Mucosa of gallbladder (tissue), 1 donor: Measurements from ENCODE around the gene PRR36. TPM values are rescaled to one million over a fixed set of nuclear protein-coding genes. Genes with fewer than 3 reads are reported as not detected.

Source experiments
- DNase-seq: peaks from one replicate; pipeline ENCODE4 v3.0.0-alpha.2; 2020; ENCODE audit warnings: low spot score
- total RNA-seq: library from RNA; stranded (reverse); gene quantifications from one replicate; pipeline ENCODE4 v1.2.1, GENCODE V29; 2021
- donor health status: DM: no; HTN: no; CAD: no.

The PRR36 gene
- total RNA-seq, 1 donor from 2014 or later: 1.6 TPM

GRCh38 chr19:7846155-7846646 lies 28.0 kb downstream of the PRR36 start:
- DNase-seq: no peak

- DNase-seq: no peak
These were observed 28.6 kb downstream of the PRR36 start for GRCh38 chr19:7845390-7846154.

DNA sequence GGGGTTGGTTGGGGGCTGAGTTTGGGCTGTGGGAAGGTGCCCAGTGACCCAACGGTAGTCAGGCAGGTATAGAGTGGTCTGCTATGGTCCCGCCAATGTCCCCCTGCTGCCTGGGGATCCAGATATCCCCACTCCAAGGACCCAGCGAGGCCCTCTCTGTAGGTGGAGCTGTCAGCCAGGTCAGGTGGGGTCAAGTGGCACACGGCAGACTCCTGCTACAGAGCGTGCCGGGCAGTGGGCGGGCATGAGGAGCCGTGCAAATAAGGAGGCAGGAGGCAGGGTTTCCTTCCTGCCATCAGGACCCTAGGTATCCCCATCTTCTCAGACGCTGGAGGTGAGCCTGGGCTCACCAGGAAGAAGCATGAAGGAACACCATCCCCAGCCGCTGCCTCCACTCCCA lies 29.2 kb downstream of the PRR36 start:
- no peak for DNase-seq

DNA sequence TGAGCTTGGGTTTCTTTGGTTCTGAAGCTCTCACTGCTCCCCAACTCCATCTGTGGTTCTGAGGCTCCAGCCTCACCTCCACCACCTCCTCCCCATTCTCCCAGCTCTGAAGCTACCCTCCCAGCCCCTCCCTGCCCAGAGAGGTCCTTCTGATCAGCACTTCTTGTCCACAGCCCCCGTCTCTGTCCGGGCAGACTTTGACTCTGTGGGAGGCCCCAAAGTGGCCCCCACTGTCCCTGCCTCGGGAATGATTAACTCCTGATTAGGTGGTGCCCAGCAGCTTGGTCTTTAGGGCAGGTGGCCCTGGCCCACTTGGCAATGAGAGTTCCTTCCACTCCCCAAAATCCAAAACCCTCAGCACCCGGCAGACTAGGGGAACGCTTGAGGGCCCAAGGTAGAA lies 29.8 kb downstream of the PRR36 start:
- DNase-seq: no peak

GRCh38 chr19:7843521-7843920 lies 30.7 kb downstream of the PRR36 start:
- no peak for DNase-seq

GRCh38 chr19:7842661-7843294 lies 31.4 kb downstream of the PRR36 start:
- DNase-seq: no peak

GRCh38 chr19:7841751-7842660 lies 32.2 kb downstream of the PRR36 start:
- no peak for DNase-seq

GRCh38 chr19:7840629-7841028 lies 33.6 kb downstream of the PRR36 start:
- DNase-seq: no peak

- DNase-seq: no peak
These were observed 34.7 kb downstream of the PRR36 start for GRCh38 chr19:7839476-7839875.

DNA sequence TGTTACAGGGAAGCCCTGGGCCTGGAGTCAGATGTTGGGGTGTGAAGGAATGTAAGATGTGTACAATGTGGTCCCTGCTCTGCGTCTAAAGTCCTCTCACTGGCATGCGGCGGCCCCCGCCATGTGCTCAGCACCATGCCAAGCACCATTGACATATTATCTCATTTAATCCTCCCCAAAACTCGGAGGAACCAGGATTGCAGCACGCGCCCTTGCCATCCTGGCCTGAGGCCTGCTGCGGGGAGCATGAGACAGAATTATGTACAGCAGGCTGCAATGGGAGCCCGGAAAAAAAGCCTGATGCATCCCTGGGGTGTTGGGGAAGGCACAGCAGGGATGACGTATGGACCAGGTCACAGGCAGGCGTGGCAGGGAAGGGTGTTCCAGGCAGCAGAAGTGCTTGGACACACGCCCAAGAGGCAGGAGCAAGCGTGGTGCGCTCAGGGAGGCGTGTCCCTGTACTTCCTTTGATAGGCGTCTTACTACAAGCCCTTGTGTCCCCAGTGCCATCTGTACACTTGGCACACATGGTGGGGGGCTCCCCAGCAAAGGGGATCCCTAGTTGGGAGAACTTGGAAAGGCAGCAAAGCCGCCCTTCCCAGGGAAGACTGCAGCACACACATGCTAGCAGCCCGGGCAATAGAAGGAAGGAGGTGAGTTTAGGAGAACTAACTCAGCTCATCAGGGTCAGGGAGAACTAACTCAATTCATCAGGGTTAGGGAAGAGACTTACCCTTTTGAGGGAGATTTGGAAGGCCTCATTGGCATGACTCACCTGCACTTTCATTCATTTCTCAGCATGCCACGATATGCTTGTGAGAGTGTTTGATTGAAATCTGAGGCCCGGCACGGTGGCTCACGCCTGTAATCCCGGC lies 40.7 kb downstream of the PRR36 start:
- peak; percentile 83 for DNase-seq

DNA sequence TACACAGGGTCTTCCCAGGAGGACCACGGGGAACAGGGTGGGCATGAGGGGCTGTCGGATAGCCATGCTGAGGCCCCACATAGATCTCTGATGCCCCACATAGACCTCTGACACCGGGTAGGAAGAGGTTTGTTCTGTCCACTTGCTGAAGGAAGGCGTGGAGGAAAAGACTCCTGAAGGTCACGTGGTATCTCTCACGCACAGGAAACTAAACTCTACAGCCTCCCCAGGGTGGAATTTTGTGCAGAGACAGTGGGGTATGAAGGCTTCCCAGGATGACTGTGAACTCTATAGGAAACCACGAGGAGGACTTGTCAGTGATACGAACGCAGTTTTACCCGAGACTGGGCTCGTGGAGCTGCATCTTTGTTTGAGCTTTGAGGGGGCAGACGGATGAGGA lies 41.4 kb downstream of the PRR36 start:
- DNase-seq: no peak

- no peak for DNase-seq
These were observed 42.2 kb downstream of the PRR36 start for GRCh38 chr19:7832009-7832408.

GRCh38 chr19:7831452-7831851 lies 42.7 kb downstream of the PRR36 start:
- DNase-seq: no peak

- DNase-seq: no peak
These were observed 43.4 kb downstream of the PRR36 start for GRCh38 chr19:7830823-7831222.

GRCh38 chr19:7830272-7830771 lies 43.9 kb downstream of the PRR36 start:
- no peak for DNase-seq

DNA sequence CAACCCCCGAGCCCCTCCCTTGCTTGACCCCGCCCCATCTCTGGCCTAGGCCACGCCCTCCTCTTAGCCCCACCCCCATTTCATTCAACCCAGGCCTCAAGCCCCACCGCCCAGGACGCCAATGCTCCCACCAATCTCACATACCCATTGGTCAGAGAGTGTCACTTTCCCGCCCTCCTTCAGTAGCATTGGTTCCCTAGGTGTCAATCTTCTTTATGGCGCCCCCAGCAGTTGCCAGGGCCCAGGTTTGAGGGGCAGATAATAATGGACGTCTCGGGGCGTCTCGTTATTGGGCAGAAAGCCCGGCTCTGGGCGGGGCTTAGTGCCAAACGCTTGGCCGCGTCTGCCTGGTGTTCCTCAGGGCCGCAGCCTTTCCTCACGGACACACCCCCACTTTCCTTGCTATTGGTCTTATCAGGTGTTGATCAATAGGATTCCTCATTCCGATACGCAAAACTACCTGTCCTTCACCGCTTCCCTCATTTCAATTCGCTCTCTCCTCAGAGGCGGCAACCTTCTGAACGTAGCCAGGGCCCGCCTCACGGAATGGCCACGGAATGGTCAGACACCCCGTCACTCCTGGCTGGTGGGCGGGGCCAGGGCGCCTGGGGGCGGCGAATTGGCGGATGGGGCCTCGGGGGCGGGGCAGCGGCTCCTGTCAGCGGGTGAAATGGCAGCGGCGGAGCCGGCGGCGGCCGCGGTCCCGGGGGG lies 44.5 kb downstream of the PRR36 start, which contains the start of gene EVI5L:
Gene EVI5L (plus strand): TSS at position 658 of the 711 bp plus-strand sequence. CDS start 16,325 bp downstream, outside the sequence.
- DNase-seq: peak; percentile 99

DNA sequence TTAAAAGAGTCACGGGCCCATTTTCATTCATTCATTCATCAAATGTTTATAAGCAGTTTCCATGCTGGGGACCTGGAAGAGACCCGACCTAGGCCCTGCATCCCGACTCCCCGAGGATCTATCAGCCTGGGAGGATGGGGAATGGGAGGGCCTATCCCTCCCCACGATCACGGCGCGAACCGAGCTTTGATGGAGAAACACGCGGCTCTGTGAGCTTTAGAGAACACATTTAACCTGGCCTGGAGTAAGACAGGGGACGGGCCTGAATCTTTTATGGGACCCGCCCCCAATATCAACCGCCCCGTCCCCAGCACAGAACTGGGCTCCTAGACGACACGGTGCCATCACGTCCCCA lies 45.0 kb downstream of the PRR36 start:
- no peak for DNase-seq

GRCh38 chr19:7823686-7824301 lies 50.4 kb downstream of the PRR36 start:
- no peak for DNase-seq

GRCh38 chr19:7822910-7823515 lies 51.2 kb downstream of the PRR36 start:
- DNase-seq: no peak
